ENCODE results near the gene SLC19A1. TPM values are rescaled to one million over a fixed set of nuclear protein-coding genes. Genes with fewer than 3 reads are reported as not detected.

SLC19A1 gene
- total RNA-seq, 1 donor from 2014 or later: 21.7 TPM

DNA sequence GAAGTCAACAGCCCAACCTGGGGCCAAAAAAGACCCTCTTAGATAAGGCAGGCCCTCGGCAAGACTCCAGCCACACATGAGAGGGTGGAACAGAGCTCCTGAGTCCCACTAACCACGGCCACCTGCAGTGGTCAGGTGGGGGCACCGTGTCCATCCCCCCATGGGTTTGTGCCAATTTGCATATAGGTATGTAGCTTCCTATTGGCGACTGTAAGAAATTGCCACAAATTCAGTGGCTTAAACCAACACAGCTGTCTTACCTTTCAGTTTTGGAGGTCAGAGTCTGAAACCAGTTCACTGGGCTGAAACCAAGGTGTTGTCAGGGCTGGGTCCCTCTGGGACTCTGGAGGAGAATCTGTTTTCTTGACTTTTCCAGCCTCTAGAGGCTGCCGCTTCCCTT is 77.9 kb downstream of the SLC19A1 start:
- no peak for DNase-seq (ENCODE audit: low read depth)
- TF ChIP-seq, protein P1, sequence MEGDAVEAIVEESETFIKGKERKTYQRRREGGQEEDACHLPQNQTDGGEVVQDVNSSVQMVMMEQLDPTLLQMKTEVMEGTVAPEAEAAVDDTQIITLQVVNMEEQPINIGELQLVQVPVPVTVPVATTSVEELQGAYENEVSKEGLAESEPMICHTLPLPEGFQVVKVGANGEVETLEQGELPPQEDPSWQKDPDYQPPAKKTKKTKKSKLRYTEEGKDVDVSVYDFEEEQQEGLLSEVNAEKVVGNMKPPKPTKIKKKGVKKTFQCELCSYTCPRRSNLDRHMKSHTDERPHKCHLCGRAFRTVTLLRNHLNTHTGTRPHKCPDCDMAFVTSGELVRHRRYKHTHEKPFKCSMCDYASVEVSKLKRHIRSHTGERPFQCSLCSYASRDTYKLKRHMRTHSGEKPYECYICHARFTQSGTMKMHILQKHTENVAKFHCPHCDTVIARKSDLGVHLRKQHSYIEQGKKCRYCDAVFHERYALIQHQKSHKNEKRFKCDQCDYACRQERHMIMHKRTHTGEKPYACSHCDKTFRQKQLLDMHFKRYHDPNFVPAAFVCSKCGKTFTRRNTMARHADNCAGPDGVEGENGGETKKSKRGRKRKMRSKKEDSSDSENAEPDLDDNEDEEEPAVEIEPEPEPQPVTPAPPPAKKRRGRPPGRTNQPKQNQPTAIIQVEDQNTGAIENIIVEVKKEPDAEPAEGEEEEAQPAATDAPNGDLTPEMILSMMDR (IDR thresholded peaks at IDR 0.05; ENCODE audit: insufficient read depth, low read length, poor library complexity, severe bottlenecking): no peak
- peaks cover 5% of the 10 kb centered on the region for H3K36me3 ChIP-seq (ENCODE audit: control insufficient read depth, insufficient read depth, low read length)

DNA sequence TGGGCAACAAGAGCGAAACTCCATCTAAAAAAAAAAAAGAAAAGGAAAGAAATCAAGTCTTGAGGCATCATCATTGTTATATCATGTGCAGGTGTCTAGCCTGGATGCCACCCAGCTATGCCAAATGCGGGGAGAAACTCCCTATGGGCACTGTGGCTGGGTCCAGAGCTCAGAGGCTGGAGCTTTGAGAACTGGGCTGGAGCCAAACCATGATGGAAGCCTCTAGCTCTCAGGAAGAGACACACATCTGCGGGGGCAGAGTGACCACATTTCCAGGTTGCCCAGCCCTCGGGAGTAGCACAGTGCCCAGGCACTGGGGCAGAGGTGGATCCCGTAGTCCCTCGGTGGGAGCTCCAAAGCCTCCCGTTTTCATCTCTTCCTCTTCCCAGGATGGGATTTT is 78.4 kb downstream of the SLC19A1 start:
- no peak overlapping the region for H3K4me3 ChIP-seq (ENCODE audit: low read depth, low read length)
- H3K27me3 ChIP-seq (ENCODE audit: control insufficient read depth, insufficient read depth, low read length): no peaks in the 10 kb centered on the region
- TF ChIP-seq, protein P1 (IDR thresholded peaks at IDR 0.05; ENCODE audit: insufficient read depth, low read length, poor library complexity, severe bottlenecking): no peak
- DNase-seq (ENCODE audit: low read depth): no peak
- H3K36me3 ChIP-seq (ENCODE audit: control insufficient read depth, insufficient read depth, low read length): peaks cover 5% of the 10 kb centered on the region

More for the DNA sequence above, 77.9 kb downstream of the SLC19A1 start:
- no peak overlapping the region for H3K4me3 ChIP-seq (ENCODE audit: low read depth, low read length)
- H3K27me3 ChIP-seq (ENCODE audit: control insufficient read depth, insufficient read depth, low read length): no peaks in the 10 kb centered on the region

DNA sequence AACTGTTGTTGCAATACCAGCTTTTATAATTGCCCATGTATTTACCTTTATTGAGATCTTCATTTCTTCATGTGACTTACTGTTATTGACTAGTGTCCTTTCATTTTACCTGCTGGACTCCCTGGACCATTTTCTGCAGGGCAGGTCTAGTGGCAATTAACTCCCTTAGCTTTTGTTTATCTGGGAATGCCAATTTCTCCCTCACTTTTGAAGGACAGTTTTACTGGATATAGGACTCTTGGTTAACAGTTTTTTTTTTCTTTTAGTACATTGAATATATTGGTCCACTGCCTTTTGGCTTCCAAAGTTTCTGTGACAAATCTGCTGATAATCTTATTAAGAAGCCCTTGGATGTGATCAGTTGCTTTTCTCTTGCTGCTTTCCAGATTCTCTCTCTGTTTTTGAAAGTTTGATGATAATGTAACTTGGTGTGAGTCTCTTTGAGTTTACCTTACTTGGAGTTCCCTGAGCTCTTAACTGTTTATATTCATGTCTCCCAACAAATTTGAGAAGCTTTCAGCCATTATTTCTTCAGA is 80.4 kb downstream of the SLC19A1 start:
- H3K4me3 ChIP-seq (ENCODE audit: low read depth, low read length): no peak overlapping the region
- no peaks in the 10 kb centered on the region for H3K27me3 ChIP-seq (ENCODE audit: control insufficient read depth, insufficient read depth, low read length)
- TF ChIP-seq, protein P1 (IDR thresholded peaks at IDR 0.05; ENCODE audit: insufficient read depth, low read length, poor library complexity, severe bottlenecking): no peak
- peaks cover 3% of the 10 kb centered on the region for H3K36me3 ChIP-seq (ENCODE audit: control insufficient read depth, insufficient read depth, low read length)
- DNase-seq (ENCODE audit: low read depth): no peak

- TF ChIP-seq, protein P1 (IDR thresholded peaks at IDR 0.05; ENCODE audit: insufficient read depth, low read length, poor library complexity, severe bottlenecking): no peak
- H3K27me3 ChIP-seq (ENCODE audit: control insufficient read depth, insufficient read depth, low read length): no peaks in the 10 kb centered on the region
- no peak overlapping the region for H3K4me3 ChIP-seq (ENCODE audit: low read depth, low read length)
- peaks cover 3% of the 10 kb centered on the region for H3K36me3 ChIP-seq (ENCODE audit: control insufficient read depth, insufficient read depth, low read length)
- DNase-seq (ENCODE audit: low read depth): no peak
These were observed 80.9 kb downstream of the SLC19A1 start for GRCh38 chr21:45461369-45461750.

DNA sequence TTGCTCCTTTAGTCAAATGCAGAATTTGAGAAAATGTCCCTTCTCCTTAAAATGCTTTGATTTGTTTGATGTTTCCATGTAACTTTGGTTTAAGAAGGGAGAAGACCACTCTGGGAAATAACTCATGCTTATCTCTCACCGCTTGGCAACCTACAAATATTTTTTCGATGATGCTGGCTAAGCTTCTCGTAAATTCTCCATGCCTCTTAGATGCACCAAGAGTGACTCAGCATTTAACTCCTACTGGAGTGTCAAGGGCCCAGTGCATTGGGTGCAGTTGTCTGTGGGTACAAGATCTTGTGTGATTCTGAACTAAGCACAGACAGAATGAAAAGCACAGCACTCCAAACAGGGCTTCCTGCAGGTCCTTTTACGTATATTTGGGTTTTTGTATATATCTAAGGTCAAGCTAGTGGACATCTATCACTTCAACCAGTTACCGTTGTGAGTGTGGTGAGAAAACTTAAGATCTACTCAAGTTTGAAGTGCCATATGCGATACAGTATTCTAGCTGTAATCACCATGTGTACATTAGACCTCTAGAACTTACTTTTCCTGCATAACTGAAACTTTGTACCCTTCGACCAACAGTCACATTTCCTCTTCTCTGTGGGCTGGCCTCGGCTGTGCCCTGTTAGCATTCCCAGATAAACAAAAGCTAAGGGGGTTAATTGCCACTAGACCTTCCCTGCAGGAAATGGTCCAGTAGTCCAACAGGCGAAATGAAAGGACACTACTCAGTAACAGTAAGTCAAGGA is 81.5 kb downstream of the SLC19A1 start:
- H3K4me3 ChIP-seq (ENCODE audit: low read depth, low read length): no peak overlapping the region
- DNase-seq (ENCODE audit: low read depth): no peak
- H3K36me3 ChIP-seq (ENCODE audit: control insufficient read depth, insufficient read depth, low read length): peaks cover 3% of the 10 kb centered on the region
- TF ChIP-seq, protein P1 (IDR thresholded peaks at IDR 0.05; ENCODE audit: insufficient read depth, low read length, poor library complexity, severe bottlenecking): no peak
- H3K27me3 ChIP-seq (ENCODE audit: control insufficient read depth, insufficient read depth, low read length): no peaks in the 10 kb centered on the region

Measured in kidney epithelial cell (primary cell).